Right ventricle myocardium superior (tissue), 1 donor: Measurements from ENCODE around the gene DGKE. TPM values are rescaled to one million over a fixed set of nuclear protein-coding genes. Genes with fewer than 3 reads are reported as not detected.

Experiments
- ATAC-seq: fragments of 200-7000 bp; cut with Tn5 transposase; one replicate; pipeline ENCODE4 v1.9.1; 2020; ENCODE audit warnings: mild to moderate bottlenecking; ENCODE audit not compliant: poor library complexity
- DNase-seq: peaks from one replicate; pipeline ENCODE4 v3.0.0-alpha.2; 2020
- intact Hi-C: fragments of 100-400 bp; cut with DNase I; formaldehyde crosslinking; loops from one replicate; pipeline ENCODE4 v1.11.2; 2022
- total RNA-seq: library from RNA; stranded (reverse); fragmentation: NEBNext Ultra II Directional; extraction: Animal tissue kit (Norgen Biotek cat#: 25700); gene quantifications from one replicate; pipeline ENCODE4 v1.2.1, GENCODE V29; 2021
- donor health status: DM: no; HTN: yes; CAD: no; lungs with severe emphysema.

The DGKE gene
- total RNA-seq, 1 donor from 2014 or later = 3.0 TPM

DNA sequence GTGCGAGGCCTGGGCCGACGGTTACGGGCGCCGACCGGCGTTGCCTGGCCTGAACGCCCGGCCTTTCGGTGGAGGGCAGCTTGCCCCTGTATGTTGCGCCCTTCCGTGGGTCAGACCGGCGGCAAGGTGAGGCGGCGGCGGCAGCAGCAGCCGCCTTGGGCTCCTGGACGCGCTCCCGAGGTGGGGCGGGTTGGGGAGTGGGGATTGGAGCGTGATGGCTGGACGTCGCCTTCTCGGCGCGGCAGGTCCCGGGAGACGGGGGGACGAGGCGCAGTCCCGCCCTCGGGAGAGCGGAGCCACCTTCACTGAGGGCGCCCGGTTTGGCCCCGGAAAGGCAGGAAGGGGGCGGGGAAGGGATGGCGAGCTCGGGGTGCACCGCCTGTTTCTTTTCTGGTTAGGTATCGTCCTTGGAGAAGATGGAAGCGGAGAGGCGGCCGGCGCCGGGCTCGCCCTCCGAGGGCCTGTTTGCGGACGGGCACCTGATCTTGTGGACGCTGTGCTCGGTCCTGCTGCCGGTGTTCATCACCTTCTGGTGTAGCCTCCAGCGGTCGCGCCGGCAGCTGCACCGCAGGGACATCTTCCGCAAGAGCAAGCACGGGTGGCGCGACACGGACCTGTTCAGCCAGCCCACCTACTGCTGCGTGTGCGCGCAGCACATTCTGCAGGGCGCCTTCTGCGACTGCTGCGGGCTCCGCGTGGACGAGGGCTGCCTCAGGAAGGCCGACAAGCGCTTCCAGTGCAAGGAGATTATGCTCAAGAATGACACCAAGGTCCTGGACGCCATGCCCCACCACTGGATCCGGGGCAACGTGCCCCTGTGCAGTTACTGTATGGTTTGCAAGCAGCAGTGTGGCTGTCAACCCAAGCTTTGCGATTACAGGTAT, 671 bp downstream of the DGKE start:
- ATAC-seq = peak; percentile 30
- intact Hi-C loops = no loop called here

DNA sequence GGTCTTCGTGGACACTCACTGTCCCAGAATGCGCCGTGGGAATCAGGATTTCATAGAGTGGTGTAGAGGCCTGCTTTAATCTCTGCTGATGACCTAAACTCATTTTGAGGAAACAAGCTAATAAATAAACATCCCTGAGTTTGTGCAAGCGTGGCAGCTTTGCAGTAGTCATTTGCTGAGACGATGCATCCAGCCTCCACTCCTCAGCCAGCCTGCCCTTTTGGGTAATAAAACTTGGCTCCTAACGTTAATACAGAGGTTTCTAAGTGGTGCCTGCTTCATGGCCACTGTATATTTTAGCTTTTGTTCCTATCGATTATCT, 1.3 kb downstream of the DGKE start:
- DNase-seq (no peak), ATAC-seq (no peak)
- intact Hi-C loops = no loop called here

More for the DNA sequence above, 671 bp downstream of the DGKE start:
- peak; percentile 66 for DNase-seq

DNA sequence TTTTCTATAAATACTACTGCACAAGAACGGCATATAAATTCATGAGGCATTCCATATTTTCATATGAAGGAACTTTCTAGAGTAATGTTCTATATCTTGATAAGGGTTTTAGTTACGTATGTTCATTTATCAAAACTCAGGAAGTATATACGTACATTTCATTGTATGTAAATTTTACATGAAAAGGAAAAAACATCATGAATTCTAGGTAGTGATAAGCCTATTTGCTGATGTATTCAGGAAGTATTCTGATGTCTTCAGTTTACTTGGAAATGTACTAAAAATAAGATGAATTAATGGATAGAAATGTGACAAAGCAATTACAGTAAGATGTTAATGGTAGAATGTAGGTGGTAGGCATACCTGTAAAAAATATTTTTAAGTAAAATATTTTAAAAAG, 4.7 kb downstream of the DGKE start:
- intact Hi-C loops = no loop called here
- DNase-seq (no peak), ATAC-seq (no peak)

DNA sequence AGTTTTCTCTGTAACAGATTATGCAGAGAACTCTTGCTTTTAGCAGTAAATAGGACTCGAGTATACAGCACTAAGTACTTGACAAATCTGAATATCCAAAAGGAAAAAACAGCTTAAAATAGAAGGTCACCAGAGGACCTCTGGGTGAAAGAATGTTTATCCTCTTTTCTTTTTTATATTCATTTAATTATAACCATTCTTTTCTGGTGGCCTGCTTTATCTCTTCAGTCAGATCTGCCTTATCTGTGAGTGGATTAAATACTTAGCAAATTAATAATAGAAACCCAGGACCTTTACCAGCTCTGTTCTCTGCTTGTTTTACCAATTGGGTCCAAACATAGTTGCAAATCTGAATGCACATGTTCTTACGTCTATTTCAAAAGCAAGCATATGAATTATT, 8.6 kb downstream of the DGKE start:
- intact Hi-C loops = no loop called here
- ATAC-seq = no peak
- DNase-seq = no peak

DNA sequence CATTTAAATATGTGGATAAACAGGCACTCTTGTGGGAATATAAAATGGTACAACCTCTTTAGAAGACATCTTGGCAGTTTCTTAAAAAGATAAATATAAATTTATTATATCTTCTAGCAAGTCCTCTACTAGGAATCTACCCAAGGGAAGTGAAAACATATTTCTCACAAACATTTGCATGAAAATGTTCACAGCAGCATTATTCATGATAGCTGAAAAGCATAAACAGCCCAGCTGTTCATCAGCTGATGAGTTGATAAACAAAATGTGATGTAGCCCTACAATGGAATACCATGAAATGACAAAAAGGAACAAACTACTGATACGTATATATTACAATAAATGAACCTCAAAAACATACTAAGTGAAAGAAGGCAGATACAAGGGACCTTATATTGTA, 12.0 kb downstream of the DGKE start:
- DNase-seq (no peak), ATAC-seq (no peak)
- intact Hi-C loops = no loop called here

DNA sequence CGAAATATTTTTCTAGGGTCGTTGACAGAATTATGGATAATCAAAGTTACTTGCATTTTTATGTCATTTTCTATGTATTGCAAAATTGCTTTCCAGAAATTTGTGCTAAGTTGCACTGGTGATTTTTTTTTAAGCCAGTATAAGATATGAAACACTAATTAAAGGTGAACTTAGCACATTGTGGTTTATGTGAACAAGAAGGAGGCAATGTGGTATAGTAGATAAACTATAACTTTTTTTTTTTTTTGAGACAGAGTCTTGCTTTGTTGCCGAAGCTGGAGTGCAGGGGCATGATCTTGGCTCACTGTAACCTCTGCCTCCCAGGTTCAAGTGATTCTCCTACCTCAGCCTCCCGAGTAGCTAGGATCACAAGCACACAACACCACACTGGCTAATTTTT, 13.2 kb downstream of the DGKE start:
- ATAC-seq (no peak), DNase-seq (no peak)
- intact Hi-C loops = no loop called here

DNA sequence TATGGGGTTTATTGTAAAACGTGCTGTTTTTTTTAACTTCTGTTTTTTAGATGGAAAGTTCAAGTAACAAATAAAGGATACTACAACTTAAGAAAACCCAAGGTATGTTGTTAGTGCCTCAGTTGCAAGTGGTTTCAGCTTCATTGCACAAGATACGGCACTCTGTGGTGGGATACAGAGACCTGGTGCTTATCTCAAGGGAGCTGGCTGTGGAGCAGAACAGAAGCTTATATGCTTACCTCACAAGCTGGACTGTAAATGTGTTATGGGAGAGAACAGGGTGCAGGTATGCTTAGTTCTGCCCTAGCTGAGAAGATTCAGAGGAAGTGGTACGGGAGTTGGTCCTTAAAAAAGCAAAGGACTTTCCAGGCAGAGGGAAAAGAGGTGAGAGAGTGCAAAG, 15.2 kb downstream of the DGKE start:
- intact Hi-C loops = no loop called here
- ATAC-seq (no peak), DNase-seq (no peak)

DNA sequence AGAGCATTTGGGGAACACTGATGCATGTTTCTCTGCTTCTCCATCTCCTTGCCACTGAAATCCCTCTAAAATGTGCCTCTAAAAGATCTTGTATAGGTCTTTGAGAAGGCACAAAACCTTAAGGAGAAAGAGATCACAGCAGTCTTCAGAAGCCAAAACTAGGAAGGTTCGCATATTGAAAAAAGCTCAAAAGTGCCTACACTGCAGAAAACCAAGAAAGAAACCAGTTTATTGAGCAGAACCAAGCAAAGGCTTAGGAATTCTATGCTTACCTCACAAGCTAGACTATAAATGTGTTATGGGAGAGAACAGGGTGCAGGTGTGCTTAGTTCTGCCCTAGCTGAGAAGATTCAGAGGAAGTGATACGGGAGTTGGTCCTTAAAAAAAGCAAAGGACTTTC, 16.6 kb downstream of the DGKE start:
- ATAC-seq (no peak), DNase-seq (no peak)
- intact Hi-C loops = no loop called here

DNA sequence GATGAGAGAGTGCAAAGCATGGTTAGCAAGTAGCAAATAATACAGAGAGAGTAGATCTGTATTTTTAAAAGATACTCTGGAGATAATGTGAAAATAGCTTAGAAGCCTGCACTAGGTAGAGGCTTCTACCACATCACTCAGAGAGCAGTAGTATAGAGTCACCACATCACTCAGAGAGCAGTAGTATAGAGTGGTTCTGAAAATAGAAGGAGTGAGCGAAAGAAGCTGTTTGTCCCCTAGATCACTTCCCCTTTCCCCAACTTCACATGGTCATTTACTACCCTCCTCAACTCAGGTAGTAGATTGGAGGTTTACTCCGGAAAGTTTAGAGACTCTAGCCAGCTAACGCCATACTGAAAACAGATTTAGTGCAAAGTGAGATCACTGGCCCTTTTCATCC, 17.1 kb downstream of the DGKE start:
- no peak for DNase-seq
- ATAC-seq = no peak
- intact Hi-C loops = no loop called here

DNA sequence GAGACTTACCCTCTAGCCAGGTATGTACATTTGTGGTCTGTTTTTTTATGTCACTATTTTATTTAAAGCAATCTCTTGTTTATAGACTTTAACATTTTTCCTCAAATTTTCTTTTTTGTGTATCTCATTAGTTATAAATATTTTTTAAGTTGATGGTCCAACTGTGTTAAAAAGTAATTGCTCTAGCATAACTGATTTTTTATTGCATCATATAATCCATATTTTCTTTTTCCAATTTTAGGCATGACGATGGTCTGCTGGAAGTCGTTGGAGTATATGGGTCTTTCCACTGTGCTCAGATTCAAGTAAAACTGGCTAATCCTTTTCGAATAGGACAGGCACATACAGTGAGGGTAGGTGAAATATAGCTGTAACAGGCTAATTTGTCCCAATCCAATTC, 27.9 kb downstream of the DGKE start:
- ATAC-seq (no peak), DNase-seq (no peak)
- intact Hi-C loops = no loop called here

DNA sequence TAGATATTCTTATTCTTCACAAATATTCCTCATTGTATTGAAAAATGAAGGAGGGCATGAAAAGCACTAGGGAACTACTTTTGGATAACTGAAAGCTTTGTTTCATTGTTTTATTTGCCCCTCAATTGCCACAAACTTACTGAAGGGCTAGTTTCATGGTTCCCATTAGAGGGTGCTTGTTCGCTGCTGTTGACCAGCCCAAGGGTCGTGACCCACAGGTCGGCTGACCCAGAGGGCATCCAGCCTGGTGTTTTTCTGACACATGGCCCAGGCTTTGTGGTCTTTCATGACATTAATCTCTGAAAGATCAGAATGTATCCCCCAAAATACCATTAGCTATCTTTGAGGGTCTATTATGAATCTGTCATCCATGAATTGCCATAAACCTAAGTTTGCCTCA, 30.0 kb downstream of the DGKE start:
- intact Hi-C loops = no loop called here
- DNase-seq (no peak), ATAC-seq (no peak)

DNA sequence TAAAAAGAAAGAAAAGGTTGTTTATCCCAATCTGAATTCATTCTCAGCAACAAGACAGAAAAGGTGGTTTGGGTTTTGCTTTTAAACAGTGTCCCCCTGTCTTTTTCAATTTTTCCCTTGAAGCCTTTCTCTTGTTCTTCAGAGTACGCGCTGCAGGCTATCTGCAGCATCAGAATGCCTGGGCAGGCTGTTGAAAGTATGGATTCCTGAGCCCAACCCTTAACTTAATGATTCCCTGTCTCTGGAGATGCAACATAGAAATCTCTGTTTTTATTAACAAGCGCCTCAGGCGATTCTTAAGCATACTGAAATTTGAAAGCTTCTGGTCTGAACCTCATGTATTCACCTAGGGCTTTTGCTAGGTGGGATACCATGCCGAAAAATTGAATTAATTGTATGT, 32.1 kb downstream of the DGKE start:
- ATAC-seq (no peak), DNase-seq (no peak)
- intact Hi-C loops = no loop called here

DNA sequence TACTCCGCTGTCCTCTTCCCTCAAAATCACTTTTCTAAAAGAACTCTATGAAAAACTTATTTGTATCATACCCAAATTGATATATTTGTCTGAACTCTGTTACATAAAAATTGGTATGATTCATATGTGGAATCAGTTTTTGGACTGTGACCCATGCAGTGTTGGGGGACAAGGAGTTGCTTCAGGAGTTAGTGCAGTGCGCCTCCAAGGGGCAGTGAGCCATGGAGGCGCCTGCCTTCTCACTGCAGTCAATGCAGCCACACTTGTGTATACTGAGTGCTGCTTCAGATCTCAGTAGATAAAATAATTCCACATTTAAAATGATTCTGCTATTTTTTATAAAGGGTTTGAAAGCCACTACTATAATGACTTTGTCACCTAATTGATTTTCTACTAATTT, 32.5 kb downstream of the DGKE start:
- ATAC-seq = no peak
- no peak for DNase-seq
- intact Hi-C loops = no loop called here

DNA sequence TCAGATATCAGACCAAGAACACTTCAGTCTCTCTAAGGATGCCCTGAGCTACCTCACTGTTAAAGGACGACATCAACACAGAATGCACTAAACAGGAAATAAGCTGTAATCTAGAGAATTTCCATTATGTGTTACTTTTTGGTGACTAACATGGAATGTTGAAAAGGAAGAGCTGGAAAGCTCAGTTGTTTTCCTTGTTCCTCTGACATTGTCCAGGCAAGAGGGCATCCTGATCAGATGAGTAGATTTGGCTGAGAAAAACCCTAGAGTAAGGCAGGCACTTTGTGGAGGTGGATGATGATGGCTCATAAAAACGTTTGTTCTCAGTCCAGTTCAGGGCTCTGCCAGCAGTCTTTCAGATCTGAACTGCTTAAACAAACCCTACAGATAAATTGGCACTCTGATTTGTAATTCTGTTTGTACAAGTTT, 34.0 kb downstream of the DGKE start:
- ATAC-seq (no peak), DNase-seq (no peak)
- intact Hi-C loops = no loop called here

DNA sequence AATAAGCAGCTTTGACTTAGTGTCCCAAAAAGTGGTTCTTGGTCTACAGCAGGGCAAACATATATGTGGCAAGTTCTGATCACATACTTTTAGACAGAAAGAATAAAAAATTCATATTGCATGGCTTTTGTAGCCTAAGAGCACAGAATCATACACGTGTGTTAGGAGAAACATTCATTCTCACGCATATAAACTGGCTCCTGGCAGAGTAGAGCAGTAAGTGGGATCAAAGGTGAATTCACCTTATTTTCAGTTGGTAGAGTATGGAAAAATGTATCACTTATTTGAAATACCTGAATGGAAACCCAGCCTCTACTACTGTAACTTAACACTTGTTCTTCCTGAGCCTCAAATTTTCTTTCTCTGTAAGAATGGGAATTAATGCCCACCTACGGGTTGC, 34.8 kb downstream of the DGKE start:
- DNase-seq (no peak), ATAC-seq (no peak)
- intact Hi-C loops = no loop called here

DNA sequence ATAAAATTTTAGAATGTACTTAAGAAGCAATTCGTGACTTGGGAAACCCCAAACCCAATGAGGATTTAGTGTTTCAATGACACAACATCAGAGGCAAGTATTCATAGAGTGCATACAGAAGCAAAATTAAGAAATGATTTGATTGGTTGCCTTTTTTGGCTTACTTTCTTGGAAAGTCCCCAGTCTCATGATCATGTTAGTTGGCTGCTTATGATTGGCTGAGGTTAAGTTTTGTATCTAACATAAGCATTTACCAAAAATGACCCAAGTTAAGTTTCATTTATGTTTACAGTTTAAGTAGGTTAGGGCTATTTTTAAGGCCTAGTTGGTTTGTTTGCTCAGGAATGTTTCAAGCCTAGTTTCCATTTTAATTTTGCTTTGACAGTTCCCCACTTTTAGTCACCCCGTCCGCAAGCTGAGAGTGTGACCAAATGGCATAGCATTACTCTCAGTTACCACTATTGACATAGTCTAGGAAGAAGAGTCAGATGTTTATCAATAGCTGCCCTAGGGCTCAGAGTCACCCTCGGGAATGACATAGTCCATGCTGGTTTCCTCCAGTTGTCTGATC, 36.2 kb downstream of the DGKE start:
- DNase-seq (no peak), ATAC-seq (no peak)
- intact Hi-C loops = no loop called here

DNA sequence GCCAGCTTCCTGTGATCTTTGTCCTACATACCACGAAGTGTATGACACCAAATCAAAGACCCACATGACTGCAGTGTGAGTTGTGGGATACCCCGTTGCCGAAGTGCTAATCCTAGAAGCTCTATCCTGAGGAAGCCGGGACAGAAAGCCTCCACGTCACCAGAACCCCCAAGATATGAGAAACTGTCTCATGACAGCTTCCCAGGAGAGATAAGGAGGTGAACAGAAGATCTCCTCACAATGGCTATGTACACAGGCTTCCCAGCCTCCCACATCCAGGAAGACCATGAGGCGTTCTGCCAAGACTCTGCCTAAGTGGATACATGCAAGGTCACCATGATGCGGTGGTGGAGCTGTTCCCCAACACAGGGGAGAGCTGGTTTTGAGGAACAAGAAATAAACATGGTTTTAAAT, 42.8 kb downstream of the DGKE start:
- ATAC-seq = no peak
- intact Hi-C loops = no loop called here
- DNase-seq = no peak

DNA sequence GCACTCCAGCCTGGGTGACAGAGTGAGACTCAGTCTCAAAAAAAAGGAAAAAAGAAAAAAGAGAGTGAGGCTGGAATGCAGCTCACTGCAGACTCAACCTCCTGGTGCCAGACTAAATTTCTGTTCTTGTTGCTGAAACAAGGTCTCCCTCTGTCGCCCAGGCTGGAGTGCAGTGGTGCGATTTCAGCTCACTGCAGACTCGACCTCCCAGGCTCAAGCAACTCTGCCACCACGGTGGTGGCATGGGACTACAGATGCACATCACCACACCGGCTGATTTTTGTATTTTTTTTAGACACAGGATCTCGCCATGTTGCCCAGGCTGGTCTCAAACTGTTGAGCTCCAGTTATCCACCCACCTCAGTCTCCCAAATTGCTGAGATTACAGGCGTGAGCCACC, 45.3 kb downstream of the DGKE start:
- no peak for DNase-seq
- intact Hi-C loops = no loop called here
- ATAC-seq = no peak

DNA sequence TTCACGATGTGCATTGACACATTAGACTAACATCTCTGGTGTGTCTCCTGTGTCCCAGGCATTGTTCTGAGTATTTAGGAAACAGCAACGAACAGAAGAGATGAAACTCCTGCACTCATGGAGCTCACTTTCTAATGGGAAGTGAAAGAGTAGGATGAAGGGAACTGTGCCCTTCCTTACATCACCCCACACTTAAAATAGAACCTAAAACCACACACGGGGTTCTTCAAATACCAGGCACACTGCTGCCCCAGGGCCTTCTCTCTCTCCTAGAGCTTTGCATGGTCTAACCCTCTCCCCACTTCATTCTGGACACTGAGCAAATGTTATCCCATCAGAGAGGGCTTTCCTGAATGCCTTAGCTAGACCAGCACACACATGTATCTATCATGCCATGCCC, 46.2 kb downstream of the DGKE start:
- intact Hi-C loops = no loop called here
- no peak for DNase-seq
- ATAC-seq = peak; percentile 38

DNA sequence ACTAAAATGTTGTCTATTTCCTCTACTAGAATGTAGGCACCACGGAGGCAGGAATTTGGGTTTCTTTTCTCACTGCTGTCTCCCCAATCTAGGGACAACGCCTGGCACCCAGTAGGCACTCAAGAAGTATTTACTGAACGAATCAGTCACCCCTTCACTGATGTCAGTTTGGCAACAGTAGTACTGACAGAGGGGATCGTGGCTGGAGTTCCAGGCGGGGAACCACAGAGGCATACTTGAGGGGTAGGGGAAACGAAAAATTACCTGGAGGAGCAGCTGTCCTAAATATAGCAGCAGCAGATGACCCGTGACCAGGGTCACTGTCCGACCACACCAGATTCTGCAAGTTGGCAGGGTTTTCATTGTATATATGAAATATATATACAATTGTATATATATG, 46.6 kb downstream of the DGKE start:
- intact Hi-C loops = no loop called here
- no peak for ATAC-seq

More for the DNA sequence above, 46.6 kb downstream of the DGKE start:
- DNase-seq = no peak
